Cardiac muscle cell (in vitro differentiated cells and primary cell): Measurements from ENCODE around the gene LGALS1. TPM values are rescaled to one million over a fixed set of nuclear protein-coding genes. Genes with fewer than 3 reads are reported as not detected.

ENCODE experiments used
- DNase-seq, 2 donors: peaks; one replicate each; pipeline versions ENCODE4 v3.0.0 to v3.0.0-alpha.2; 2010 to 2017; ENCODE audit warnings: low read depth in 1 of 2, low spot score in 1 of 2
- H3K27ac ChIP-seq: fragments of 200-600 bp; sonication (generic); 2 replicates; pipeline ENCODE4 v1.5.1; 2016
- H3K27me3 ChIP-seq: fragments of 200-600 bp; sonication (generic); 2 replicates; pipeline ENCODE4 v1.6.0; 2016; ENCODE audit warnings: control low read depth
- H3K36me3 ChIP-seq: fragments of 200-600 bp; sonication (generic); 2 replicates; pipeline ENCODE4 v1.5.1; 2016; ENCODE audit warnings: control low read depth
- H3K4me1 ChIP-seq: fragments of 200-600 bp; sonication (generic); 2 replicates; pipeline ENCODE4 v1.8.1; 2017; ENCODE audit warnings: low read depth, mild to moderate bottlenecking, mixed run types
- H3K4me3 ChIP-seq: fragments of 200-600 bp; sonication (generic); 2 replicates; pipeline ENCODE4 v1.5.1; 2016; ENCODE audit warnings: mild to moderate bottlenecking
- H3K9me3 ChIP-seq: fragments of 200-600 bp; sonication (generic); 2 replicates; pipeline ENCODE4 v1.5.1; 2017; ENCODE audit warnings: low read depth, mild to moderate bottlenecking, control low read depth
- polyA plus RNA-seq: library from polyadenylated mRNA; unstranded; fragments of >200 nt; fragmentation: Nextera tagmentation; extraction: Ambion mirVana; gene quantifications from 2 replicates; pipeline ENCODE4 v1.2.1, GENCODE V29; 2016
- total RNA-seq: library from RNA; depleted of rRNA; stranded (reverse); fragments of >200 nt; gene quantifications from 2 replicates; pipeline ENCODE4 v1.2.3, GENCODE V29; 2016
- TF ChIP-seq, protein P1 (sequence below): IDR thresholded peaks from 2 replicates; pipeline ENCODE4 v1.5.1; 2012; ENCODE audit warnings: low read depth, mild to moderate bottlenecking, low read length

Gene LGALS1
- total and polyA plus RNA-seq, 2 experiments from 2014 or later: 8.1 to 24.5 TPM

GRCh38 chr22:37669586-37669985, 5.8 kb upstream of the LGALS1 start:
- Histone ChIP-seq H3K36me3 (peaks cover 3% of the 10 kb centered on the region), H3K9me3 (no peaks in the 10 kb centered on the region), H3K27me3 (no peaks in the 10 kb centered on the region), H3K4me3 (no peak overlapping the region), H3K4me1 (peaks cover 4% of the 10 kb centered on the region), H3K27ac (no peak overlapping the region)
- no peak for DNase-seq
- TF ChIP-seq, protein P1, sequence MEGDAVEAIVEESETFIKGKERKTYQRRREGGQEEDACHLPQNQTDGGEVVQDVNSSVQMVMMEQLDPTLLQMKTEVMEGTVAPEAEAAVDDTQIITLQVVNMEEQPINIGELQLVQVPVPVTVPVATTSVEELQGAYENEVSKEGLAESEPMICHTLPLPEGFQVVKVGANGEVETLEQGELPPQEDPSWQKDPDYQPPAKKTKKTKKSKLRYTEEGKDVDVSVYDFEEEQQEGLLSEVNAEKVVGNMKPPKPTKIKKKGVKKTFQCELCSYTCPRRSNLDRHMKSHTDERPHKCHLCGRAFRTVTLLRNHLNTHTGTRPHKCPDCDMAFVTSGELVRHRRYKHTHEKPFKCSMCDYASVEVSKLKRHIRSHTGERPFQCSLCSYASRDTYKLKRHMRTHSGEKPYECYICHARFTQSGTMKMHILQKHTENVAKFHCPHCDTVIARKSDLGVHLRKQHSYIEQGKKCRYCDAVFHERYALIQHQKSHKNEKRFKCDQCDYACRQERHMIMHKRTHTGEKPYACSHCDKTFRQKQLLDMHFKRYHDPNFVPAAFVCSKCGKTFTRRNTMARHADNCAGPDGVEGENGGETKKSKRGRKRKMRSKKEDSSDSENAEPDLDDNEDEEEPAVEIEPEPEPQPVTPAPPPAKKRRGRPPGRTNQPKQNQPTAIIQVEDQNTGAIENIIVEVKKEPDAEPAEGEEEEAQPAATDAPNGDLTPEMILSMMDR: no peak

DNA sequence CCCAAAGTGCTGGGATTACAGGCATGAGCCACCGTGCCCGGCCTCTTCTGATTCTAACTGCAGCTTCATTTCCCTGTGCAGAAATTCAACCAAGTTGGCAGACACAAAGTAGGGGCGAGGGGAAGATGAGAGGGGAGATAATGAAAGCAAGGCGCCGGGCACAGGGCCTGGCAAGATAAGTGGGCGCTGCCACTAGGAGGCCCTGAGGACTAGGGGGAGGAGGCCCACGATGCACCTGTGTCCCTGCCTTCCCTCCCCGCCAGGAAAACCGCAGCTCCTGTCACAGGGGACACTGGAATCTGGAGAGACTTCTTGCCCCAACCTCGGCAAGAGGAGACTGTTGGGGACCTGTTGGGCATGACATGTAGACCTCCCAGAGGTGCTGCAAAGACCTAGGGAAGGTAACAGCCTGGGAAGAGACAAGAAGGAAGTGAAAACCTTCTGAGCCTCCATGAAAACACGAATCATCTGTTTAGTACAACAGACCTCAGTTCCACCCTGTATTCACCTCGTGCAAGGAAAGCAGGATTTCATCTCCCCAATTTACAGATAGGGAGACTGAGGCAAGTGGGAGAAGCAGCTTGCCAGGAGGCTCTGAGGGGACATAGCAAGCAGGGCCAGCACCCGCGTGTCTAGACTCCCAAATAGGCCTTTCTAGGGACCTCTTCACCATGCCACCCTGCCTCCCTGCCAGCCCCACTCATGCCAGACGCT, 3.1 kb upstream of the LGALS1 start:
- DNase-seq: no peak
- H3K27me3 ChIP-seq: no peaks in the 10 kb centered on the region
- H3K36me3 ChIP-seq: no peaks in the 10 kb centered on the region
- H3K27ac ChIP-seq: no peak overlapping the region
- no peaks in the 10 kb centered on the region for H3K9me3 ChIP-seq
- TF ChIP-seq, protein P1: no peak
- H3K4me1 ChIP-seq: peaks cover 7% of the 10 kb centered on the region
- H3K4me3 ChIP-seq: no peak overlapping the region

- no peak for DNase-seq
- no peaks in the 10 kb centered on the region for H3K27me3 ChIP-seq
- H3K36me3 ChIP-seq: no peaks in the 10 kb centered on the region
- TF ChIP-seq, protein P1: no peak
- H3K27ac ChIP-seq: no peak overlapping the region
- H3K9me3 ChIP-seq: no peaks in the 10 kb centered on the region
- no peak overlapping the region for H3K4me3 ChIP-seq
- H3K4me1 ChIP-seq: peaks cover 3% of the 10 kb centered on the region
These were observed 2.4 kb upstream of the LGALS1 start for GRCh38 chr22:37672920-37673455.

DNA sequence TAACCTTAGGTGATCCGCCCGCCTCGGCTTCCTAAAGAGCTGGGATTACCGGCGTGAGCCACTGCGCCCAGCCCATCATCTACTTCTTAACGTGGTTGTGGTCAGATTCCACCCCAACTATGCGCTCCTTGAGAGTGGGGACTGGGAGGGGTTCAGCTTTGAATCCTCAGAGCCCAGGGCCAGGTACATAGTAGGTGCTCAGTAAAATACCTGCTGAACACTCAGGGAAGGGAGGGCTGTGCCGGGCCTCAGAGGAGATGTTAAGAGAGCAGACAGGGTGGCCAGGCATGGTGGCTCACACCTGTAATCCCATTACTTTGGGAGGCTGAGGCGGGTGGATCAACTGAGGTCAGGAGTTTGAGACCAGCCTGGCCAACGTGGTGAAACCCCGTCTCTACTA, 1.2 kb upstream of the LGALS1 start:
- DNase-seq: no peak
- H3K36me3 ChIP-seq: no peaks in the 10 kb centered on the region
- H3K27ac ChIP-seq: no peak overlapping the region
- H3K27me3 ChIP-seq: no peaks in the 10 kb centered on the region
- no peak overlapping the region for H3K4me3 ChIP-seq
- no peaks in the 10 kb centered on the region for H3K9me3 ChIP-seq
- TF ChIP-seq, protein P1: no peak
- peaks cover 3% of the 10 kb centered on the region for H3K4me1 ChIP-seq

- Histone ChIP-seq H3K27ac (no peak overlapping the region), H3K36me3 (no peaks in the 10 kb centered on the region), H3K4me1 (peaks cover 3% of the 10 kb centered on the region), H3K9me3 (no peaks in the 10 kb centered on the region), H3K4me3 (no peak overlapping the region), H3K27me3 (no peaks in the 10 kb centered on the region)
- TF ChIP-seq, protein P1: no peak
- peak in 1 of 2 donors; percentile 45 for DNase-seq
These were observed 697 bp downstream of the LGALS1 start for GRCh38 chr22:37675930-37676735.
